ENCODE data around the gene PYGB.
A peak's percentile ranks its signal among the peaks of the same experiment; 100 is the strongest.

The PYGB gene

DNA sequence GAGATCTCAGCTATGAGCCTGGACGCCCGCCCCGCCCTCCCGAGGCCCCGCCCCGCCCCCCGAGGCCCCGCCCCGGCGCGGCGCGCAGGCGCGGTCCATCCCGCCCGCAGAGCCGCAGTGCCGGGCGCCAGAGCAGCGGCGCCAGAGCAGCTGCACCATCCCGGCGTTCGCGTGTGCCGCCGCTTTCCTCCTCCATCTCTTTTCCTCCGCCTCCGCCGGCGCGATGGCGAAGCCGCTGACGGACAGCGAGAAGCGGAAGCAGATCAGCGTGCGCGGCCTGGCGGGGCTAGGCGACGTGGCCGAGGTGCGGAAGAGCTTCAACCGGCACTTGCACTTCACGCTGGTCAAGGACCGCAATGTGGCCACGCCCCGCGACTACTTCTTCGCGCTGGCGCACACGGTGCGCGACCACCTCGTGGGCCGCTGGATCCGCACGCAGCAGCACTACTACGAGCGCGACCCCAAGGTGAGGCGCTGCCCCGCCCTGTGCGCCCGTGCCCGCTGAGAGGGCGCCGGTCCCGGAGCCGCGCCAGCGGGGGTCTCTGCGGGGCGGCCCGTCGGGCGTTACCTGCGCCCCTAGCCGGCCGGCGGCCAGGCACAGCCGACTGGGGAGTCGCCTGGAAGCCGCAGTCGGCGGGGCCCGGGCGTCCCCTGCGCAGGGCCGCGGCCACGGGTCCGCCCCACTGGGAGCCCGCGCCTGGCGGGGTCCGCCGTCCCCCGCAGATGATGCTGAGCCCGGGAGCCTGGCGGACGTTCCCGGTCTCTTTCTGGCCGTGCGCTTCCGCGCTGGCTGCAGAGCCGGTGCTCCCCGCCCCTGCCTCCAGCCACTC lies at the start of gene PYGB:
Gene PYGB, plus strand, starts transcription at position 130 of the 830 bp plus-strand sequence. Its CDS starts 94 bp downstream, at position 224.
- Histone ChIP-seq H3K4me2 (peak within 1 kb of the TSS; percentile 99), H3K27me3 (peaks cover 7% of the 10 kb centered on the region; the same call in 1 of the 2 replicates), H3K4me3 (peak within 1 kb of the TSS; percentile 95), H3K9ac (peak within 1 kb of the TSS; percentile 89), H4K20me1 (peaks cover 45% of the 10 kb centered on the region), H3K27ac (peak within 1 kb of the TSS; percentile 90), H3K4me1 (peaks cover 60% of the 10 kb centered on the region), H3K9me3 (no peaks in the 10 kb centered on the region), H3K36me3 (peaks cover 27% of the 10 kb centered on the region)
- TF ChIP-seq Cebpa-rat (IDR thresholded peaks at IDR 0.05): no peak

DNA sequence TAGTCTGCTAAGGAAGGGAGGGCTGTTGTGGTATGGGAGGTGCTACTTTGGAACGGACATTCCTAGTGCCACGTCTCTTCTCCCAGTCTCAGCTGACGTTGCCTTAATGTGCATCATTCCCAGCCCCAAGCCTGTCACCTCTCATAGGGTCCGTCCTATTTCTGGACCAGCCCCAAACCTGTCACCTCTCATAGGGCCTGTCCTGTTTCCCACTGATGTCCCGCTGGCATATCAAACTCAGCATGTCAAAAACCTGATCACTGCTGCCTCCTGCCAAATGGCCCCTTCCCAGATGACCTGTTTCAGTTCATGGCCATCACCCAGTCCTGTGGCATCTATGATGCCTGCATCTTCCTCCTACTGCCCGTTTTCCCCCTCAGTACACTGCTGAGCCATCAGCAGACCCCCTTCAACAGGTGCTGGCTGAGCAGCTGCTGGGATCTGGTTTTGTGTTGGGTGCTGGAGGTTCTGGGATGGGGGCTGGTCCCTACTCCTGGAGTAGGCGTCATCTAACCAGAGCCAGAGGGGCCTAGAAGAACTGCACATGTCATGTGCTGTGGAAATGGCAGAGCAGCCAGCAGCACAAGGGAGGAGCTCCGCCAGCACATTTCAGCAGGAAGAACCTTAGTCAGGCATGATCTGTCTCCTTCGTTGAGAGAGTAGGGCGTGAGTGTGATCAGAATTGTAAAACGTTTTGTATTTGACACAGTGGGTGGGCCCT lies 49.1 kb upstream of the PYGB start:
- Histone ChIP-seq H4K20me1 (peaks cover 46% of the 10 kb centered on the region), H3K4me1 (peaks cover 50% of the 10 kb centered on the region), H3K4me3 (no peak overlapping the region), H3K36me3 (peaks cover 6% of the 10 kb centered on the region), H3K27ac (no peak overlapping the region), H3K9me3 (no peaks in the 10 kb centered on the region; the same call in 1 of the 2 replicates), H3K4me2 (peak overlapping the region; percentile 22; the same call in 1 of the 2 replicates), H3K27me3 (no peaks in the 10 kb centered on the region), H3K9ac (no peak overlapping the region)
- TF ChIP-seq Cebpa-rat (IDR thresholded peaks at IDR 0.05): no peak

DNA sequence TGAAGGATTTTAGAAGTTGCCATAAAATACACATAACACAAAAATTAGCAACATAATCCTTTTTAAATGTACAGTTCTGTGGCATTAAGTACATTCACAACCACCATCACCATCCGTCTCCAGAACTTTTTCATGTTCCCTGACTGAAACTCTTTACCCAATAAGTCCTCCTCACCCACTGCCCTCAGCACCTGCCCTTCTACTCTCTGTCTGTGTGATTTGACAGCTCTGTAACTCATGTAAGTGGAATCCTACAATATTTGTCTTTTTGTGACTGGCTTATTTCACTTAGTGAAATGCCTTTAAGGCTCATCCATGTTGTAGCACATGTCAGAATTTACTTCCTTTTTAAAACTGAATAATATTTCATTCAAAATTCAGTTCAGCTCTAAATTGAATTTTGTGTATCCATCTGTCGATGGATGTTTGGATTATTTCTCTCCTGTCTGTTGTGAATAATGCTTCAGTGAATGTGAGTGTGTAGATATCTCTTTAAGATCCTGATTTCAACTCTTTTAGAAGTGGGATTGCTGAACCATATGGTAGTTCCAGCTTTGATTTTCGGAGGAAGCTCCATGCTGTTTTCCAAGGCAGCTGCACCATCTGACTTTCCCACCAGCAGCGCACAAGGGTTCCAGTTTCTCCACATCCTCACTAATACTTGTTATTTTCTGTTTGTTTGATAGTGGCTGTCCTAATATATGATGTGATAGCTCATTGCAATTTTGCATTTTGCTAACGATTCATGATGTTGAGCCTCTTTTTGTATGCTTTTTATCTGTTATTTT lies 48.2 kb upstream of the PYGB start:
- no peak for TF ChIP-seq Cebpa-rat (IDR thresholded peaks at IDR 0.05)
- Histone ChIP-seq H3K27ac (no peak overlapping the region), H3K27me3 (no peaks in the 10 kb centered on the region), H3K36me3 (peaks cover 6% of the 10 kb centered on the region), H4K20me1 (peaks cover 52% of the 10 kb centered on the region), H3K4me2 (no peak overlapping the region), H3K9ac (no peak overlapping the region), H3K9me3 (no peaks in the 10 kb centered on the region; the same call in 1 of the 2 replicates), H3K4me1 (peaks cover 50% of the 10 kb centered on the region), H3K4me3 (no peak overlapping the region)

DNA sequence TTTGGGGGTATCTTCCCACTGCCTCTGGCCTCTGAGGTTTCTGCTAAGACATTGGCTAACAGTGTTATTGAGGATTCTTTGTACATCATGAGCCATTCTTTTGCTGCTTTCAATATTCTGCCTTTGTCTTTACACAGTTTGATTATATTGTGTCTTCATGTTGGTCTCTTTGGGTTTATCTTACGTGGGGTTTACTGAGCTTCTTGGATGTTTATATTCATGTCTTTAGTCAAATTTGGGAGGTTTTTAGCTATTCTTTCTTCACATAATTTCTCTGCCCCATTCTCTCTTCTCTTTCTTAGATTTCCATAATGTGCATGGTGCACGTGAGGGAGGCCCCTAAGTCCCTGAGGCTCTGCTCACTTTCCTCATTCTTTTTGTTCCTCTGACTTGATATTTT lies 44.8 kb upstream of the PYGB start:
- peaks cover 57% of the 10 kb centered on the region for H4K20me1 ChIP-seq
- TF ChIP-seq Cebpa-rat (IDR thresholded peaks at IDR 0.05): no peak
- H3K27me3 ChIP-seq: no peaks in the 10 kb centered on the region
- H3K9me3 ChIP-seq: no peaks in the 10 kb centered on the region; the same call in 1 of the 2 replicates
- no peak overlapping the region for H3K9ac ChIP-seq
- H3K27ac ChIP-seq: no peak overlapping the region
- H3K4me1 ChIP-seq: peaks cover 49% of the 10 kb centered on the region
- no peak overlapping the region for H3K4me2 ChIP-seq
- peaks cover 27% of the 10 kb centered on the region for H3K36me3 ChIP-seq
- no peak overlapping the region for H3K4me3 ChIP-seq

DNA sequence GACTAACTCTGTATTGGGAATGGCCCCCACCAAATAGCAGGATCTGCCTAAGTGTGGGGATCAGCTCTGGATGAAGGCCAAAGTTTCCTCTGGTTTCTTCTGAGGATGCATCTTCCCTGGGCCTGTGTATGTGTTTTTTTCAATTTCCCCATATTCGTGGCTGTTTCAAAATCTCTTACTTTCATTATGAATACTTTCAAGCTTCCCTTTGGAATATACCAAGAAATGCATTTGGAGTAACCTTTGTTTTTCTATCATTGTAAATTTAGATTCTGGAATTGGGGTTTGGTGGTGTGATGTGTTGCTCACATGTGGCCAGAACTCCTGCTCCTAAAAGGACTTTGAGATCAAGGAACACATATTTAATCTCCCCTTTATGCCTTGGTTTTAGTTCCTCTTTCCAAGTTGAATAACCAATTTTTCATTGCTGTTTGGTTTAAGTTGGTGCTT lies 44.0 kb upstream of the PYGB start:
- Histone ChIP-seq H3K4me3 (no peak overlapping the region), H3K9ac (no peak overlapping the region), H3K27ac (no peak overlapping the region)

DNA sequence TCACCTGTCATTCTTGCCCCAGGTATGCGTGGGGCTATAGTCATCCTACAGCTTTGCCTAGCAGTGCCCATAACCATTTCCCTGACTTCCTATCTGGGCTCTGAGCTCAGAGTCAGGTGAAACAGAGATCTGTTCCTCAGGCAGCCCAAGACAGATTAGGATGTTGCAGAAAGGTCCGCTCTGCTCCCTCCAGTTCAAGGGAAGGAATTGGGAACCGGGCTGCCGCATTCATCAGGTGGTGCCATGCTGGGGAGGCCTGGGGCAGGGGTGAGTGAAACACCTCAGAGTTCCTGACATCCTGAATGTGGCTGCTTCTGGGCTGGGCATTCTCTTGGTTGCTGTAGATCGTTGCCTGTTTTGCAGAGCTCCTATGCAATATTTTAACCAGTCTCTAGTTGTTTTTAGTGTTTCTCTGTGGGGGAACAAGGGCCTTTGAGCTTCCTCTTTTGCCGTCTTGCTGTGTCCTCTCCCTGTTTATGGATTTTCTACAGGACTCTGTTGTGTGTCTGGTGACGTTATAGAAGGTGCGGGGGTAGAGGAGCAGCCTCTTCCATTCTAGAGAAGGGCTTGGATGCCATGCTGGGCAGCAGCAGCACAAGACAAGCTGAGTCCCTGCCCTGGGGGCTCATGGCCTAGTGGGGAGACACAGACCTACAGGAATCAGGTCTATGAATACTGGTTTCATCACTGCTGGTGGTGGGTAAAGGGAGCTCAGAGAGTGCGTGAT lies 43.2 kb upstream of the PYGB start:
- Histone ChIP-seq H3K9ac (no peak overlapping the region), H4K20me1 (peaks cover 43% of the 10 kb centered on the region), H3K9me3 (no peaks in the 10 kb centered on the region; the same call in 1 of the 2 replicates), H3K4me1 (peaks cover 38% of the 10 kb centered on the region), H3K36me3 (peaks cover 24% of the 10 kb centered on the region), H3K27ac (peak overlapping the region; percentile 26; the same call in 1 of the 2 replicates), H3K4me2 (peak overlapping the region; percentile 49), H3K4me3 (no peak overlapping the region), H3K27me3 (no peaks in the 10 kb centered on the region)
- TF ChIP-seq Cebpa-rat (IDR thresholded peaks at IDR 0.05): no peak

More for the DNA sequence above, 44.0 kb upstream of the PYGB start:
- Histone ChIP-seq H3K27me3 (no peaks in the 10 kb centered on the region), H3K36me3 (peaks cover 24% of the 10 kb centered on the region), H4K20me1 (peaks cover 51% of the 10 kb centered on the region), H3K9me3 (no peaks in the 10 kb centered on the region; the same call in 1 of the 2 replicates), H3K4me2 (peak overlapping the region; percentile 49), H3K4me1 (peaks cover 44% of the 10 kb centered on the region)
- TF ChIP-seq Cebpa-rat (IDR thresholded peaks at IDR 0.05): no peak

DNA sequence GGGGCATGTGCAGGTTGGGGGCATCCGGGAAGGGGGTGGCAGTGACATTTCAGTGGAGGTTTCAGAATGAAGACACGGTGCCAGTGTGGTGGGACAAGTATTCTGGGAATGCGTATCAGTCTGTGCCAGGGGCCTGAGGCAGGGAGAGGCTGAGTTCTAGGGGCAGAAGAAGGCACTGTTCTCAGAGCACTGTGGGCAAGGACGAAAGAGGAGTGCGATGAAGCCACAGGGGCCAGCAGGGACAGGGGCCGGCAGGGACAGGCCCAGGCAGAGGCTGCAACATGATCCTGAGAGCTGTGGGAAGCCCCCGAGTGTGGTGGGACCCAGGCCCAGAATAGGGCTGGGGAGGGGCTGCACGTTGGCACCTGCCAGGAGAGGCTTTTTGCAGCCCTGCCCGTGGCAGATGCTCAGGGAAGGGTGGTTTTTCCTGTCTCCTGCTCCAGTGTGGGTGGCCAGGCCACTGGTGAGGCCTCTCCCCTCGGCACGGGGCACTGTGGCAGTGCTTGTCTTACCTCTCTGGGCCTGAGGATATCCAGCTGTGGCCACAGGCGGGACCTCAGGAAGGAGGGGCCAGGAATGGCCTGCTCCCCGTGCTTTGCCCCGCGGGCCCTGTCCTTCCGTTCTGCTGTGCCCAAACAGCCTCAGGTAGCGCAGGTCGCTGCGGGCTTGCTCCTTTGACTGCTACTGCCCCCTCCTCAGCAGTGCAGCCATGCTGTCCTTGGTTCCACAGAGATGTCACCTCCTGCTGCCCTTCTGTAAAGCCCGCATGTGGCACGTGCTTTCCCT lies 42.4 kb upstream of the PYGB start:
- Histone ChIP-seq H3K36me3 (peaks cover 32% of the 10 kb centered on the region), H3K9me3 (no peaks in the 10 kb centered on the region; the same call in 1 of the 2 replicates), H3K4me2 (peak overlapping the region; percentile 49; the same call in 1 of the 2 replicates), H4K20me1 (peaks cover 35% of the 10 kb centered on the region), H3K4me3 (no peak overlapping the region), H3K4me1 (peaks cover 38% of the 10 kb centered on the region), H3K27ac (peak overlapping the region; percentile 22; the same call in 1 of the 2 replicates), H3K27me3 (no peaks in the 10 kb centered on the region), H3K9ac (no peak overlapping the region)
- no peak for TF ChIP-seq Cebpa-rat (IDR thresholded peaks at IDR 0.05)

DNA sequence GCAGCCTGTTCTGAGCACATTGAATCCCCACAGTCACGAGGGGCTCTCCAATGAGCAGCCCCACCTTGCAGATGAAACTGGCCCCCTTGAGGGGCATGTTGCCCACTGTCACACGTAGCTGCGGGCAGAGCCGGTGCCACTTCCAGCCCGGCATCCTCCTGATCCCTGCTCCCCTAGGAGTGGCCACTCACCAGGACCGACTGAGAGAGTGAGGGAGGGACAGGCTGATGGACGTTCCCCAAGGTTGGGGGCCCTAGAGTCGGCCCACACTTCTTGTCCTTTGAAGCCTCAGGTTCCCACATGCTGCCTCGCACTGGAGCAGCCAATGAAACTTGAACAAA lies 41.9 kb upstream of the PYGB start:
- Histone ChIP-seq H3K4me1 (peaks cover 38% of the 10 kb centered on the region), H3K27ac (0 out of 2 replicates have a peak overlapping the region, but pooled peaks have one; percentile 22), H3K36me3 (peaks cover 38% of the 10 kb centered on the region)

More for the DNA sequence above, 41.9 kb upstream of the PYGB start:
- H3K9ac ChIP-seq: no peak overlapping the region
- H3K4me3 ChIP-seq: no peak overlapping the region
- peaks cover 35% of the 10 kb centered on the region for H4K20me1 ChIP-seq
- no peaks in the 10 kb centered on the region; the same call in 1 of the 2 replicates for H3K9me3 ChIP-seq
- H3K4me2 ChIP-seq: no peak overlapping the region
- H3K27me3 ChIP-seq: no peaks in the 10 kb centered on the region
- TF ChIP-seq Cebpa-rat (IDR thresholded peaks at IDR 0.05): no peak

Measured in BLaER1 (cell line).